Adrenal gland (tissue), 5 donors: Measurements from ENCODE around the gene RTN4IP1.

Source experiments
- CTCF ChIP-seq, 6 experiments: fragments of 450-650 bp in 4 of 6; fragments of 200-600 bp in 2 of 6; sonication (generic) in 1 of 6; IDR thresholded peaks; 1 replicate in 5 of 6; 2 replicates in 1 of 6; pipeline versions ENCODE4 v1.5.1 to v1.8.0; 2016 to 2021; ENCODE audit warnings: antibody characterized with exemption in 6 of 6, mild to moderate bottlenecking in 2 of 6, moderate library complexity in 1 of 6
- POLR2A ChIP-seq, 2 donors: fragments of 450-650 bp; IDR thresholded peaks; one replicate each; pipeline ENCODE4 v1.6.1; 2017; ENCODE audit warnings: antibody characterized with exemption in 2 of 2, mild to moderate bottlenecking in 2 of 2, moderate library complexity in 1 of 2
- donor health status: DM: no; HTN: no; CAD: no.

- TF ChIP-seq CTCF (IDR thresholded peaks at IDR 0.05) (no peak), POLR2A (IDR thresholded peaks at IDR 0.05) (no peak)
Observed at GRCh38 chr6:106628658-106629102, 618 bp downstream of the RTN4IP1 start.
